GM21825 (cell line): ENCODE results near the gene DPP4.
"Not testable (repeated sequence)": the region's sequence is repeated elsewhere in the genome, so short reads cannot be mapped to it uniquely, and the experiment has no call there.

Experiments
- ATAC-seq: cut with Tn5 transposase; IDR thresholded peaks from one replicate; pipeline ENCODE4 v1.9.1; 2021; ENCODE audit warnings: mild to moderate bottlenecking, moderate library complexity; ENCODE audit not compliant: unreplicated experiment

The DPP4 gene

GRCh38 chr2:161969159-161969558 is 104.9 kb downstream of the DPP4 start:
- no peak for ATAC-seq

- ATAC-seq = no peak
Observed at GRCh38 chr2:161965994-161966393, 108.0 kb downstream of the DPP4 start.

GRCh38 chr2:161964160-161964559 is 109.9 kb downstream of the DPP4 start:
- ATAC-seq = no peak

GRCh38 chr2:161962160-161962559 is 111.9 kb downstream of the DPP4 start:
- ATAC-seq = no peak

- no peak for ATAC-seq
Observed at GRCh38 chr2:161961061-161961460, 113.0 kb downstream of the DPP4 start.

GRCh38 chr2:161956738-161957137 is 117.3 kb downstream of the DPP4 start:
- ATAC-seq = no peak

GRCh38 chr2:161955211-161955610 is 118.8 kb downstream of the DPP4 start:
- ATAC-seq = no peak

- no peak for ATAC-seq
Observed at GRCh38 chr2:161954103-161954502, 119.9 kb downstream of the DPP4 start.

GRCh38 chr2:161953367-161953766 is 120.6 kb downstream of the DPP4 start:
- ATAC-seq = not testable (repeated sequence)

GRCh38 chr2:161952783-161953191 is 121.2 kb downstream of the DPP4 start:
- ATAC-seq = no peak

GRCh38 chr2:161947836-161948235 is 126.2 kb downstream of the DPP4 start:
- no peak for ATAC-seq

- ATAC-seq = no peak
Observed at GRCh38 chr2:161947406-161947805, 126.6 kb downstream of the DPP4 start.

GRCh38 chr2:161946489-161947107 is 127.4 kb downstream of the DPP4 start:
- ATAC-seq = no peak

GRCh38 chr2:161943011-161943410 is 131.0 kb downstream of the DPP4 start:
- ATAC-seq = no peak
